Measurements from ENCODE around the gene CLCA4.

Gene CLCA4

GRCh38 chr1:86530211-86530845, 16.6 kb upstream of the CLCA4 start:
- Histone ChIP-seq H3K27ac (ENCODE audit: extremely low read depth, low read depth, low read length) (no peak overlapping the region), H3K9me3 (ENCODE audit: control insufficient read depth, insufficient read depth, low read depth, low read length) (no peaks in the 10 kb centered on the region)
- CTCF ChIA-PET: interaction anchor here (0.8 to 1.3 kb wide), 4 partner anchors 15 to 180 kb away, joined by 3 to 4 read pairs (median 4); no protein-coding TSS in a partner anchor

GRCh38 chr1:86537928-86538695, 8.8 kb upstream of the CLCA4 start:
- H3K4me3 ChIP-seq (ENCODE audit: low read depth, low read length): no peak overlapping the region
- H3K9me3 ChIP-seq (ENCODE audit: control insufficient read depth, insufficient read depth, low read depth, low read length): no peaks in the 10 kb centered on the region
- no peak overlapping the region for H3K27ac ChIP-seq (ENCODE audit: extremely low read depth, low read depth, low read length)
- H3K4me1 ChIP-seq (ENCODE audit: control insufficient read depth, insufficient read depth, low read length): no peaks in the 10 kb centered on the region
- H3K36me3 ChIP-seq (ENCODE audit: control insufficient read depth in 2 of 2, insufficient read depth in 1 of 2, low read length in 2 of 2): no peaks in the 10 kb centered on the region
- POLR2A ChIA-PET: no interaction called here
- CTCF ChIA-PET: interaction anchor here (0.6 to 1.3 kb wide), 4 partner anchors 23 to 39 kb away, joined by 3 to 4 read pairs (median 4); no protein-coding TSS in a partner anchor
- TF ChIP-seq ZNF311 (tag by site-specific recombination; IDR thresholded peaks at IDR 0.05; ENCODE audit: borderline replicate concordance) (no peak), ZBTB7A (tag by site-specific recombination; IDR thresholded peaks at IDR 0.05; ENCODE audit: low read depth) (no peak), ZNF701 (tag by site-specific recombination; IDR thresholded peaks at IDR 0.05) (no peak), ZNF19 (tag by site-specific recombination; IDR thresholded peaks at IDR 0.05; ENCODE audit: low read depth) (no peak), ZNF529 (tag by site-specific recombination; IDR thresholded peaks at IDR 0.05; ENCODE audit: insufficient replicate concordance) (no peak), OSR2 (tag by site-specific recombination; IDR thresholded peaks at IDR 0.05) (no peak), ZNF391 (tag by site-specific recombination; IDR thresholded peaks at IDR 0.05; ENCODE audit: borderline replicate concordance, low read depth) (no peak), ZSCAN30 (tag by site-specific recombination; IDR thresholded peaks at IDR 0.05) (no peak), TSHZ1 (tag by site-specific recombination; IDR thresholded peaks at IDR 0.05; ENCODE audit: borderline replicate concordance) (no peak), KLF7 (tag by site-specific recombination; IDR thresholded peaks at IDR 0.05; ENCODE audit: borderline replicate concordance) (no peak), ZNF211 (tag by site-specific recombination; IDR thresholded peaks at IDR 0.05; ENCODE audit: low read depth) (no peak), ZNF629 (tag by site-specific recombination; IDR thresholded peaks at IDR 0.05) (no peak)
- TF ChIP-seq, protein P1, sequence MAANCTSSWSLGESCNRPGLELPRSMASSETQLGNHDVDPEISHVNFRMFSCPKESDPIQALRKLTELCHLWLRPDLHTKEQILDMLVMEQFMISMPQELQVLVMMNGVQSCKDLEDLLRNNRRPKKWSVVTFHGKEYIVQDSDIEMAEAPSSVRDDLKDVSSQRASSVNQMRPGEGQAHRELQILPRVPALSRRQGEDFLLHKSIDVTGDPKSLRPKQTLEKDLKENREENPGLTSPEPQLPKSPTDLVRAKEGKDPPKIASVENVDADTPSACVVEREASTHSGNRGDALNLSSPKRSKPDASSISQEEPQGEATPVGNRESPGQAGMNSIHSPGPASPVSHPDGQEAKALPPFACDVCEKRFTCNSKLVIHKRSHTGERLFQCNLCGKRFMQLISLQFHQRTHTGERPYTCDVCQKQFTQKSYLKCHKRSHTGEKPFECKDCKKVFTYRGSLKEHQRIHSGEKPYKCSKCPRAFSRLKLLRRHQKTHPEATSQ (tag by site-specific recombination; IDR thresholded peaks at IDR 0.05): no peak
- TF ChIP-seq, protein P2, sequence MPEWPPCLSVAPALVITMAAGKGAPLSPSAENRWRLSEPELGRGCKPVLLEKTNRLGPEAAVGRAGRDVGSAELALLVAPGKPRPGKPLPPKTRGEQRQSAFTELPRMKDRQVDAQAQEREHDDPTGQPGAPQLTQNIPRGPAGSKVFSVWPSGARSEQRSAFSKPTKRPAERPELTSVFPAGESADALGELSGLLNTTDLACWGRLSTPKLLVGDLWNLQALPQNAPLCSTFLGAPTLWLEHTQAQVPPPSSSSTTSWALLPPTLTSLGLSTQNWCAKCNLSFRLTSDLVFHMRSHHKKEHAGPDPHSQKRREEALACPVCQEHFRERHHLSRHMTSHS (tag by site-specific recombination; IDR thresholded peaks at IDR 0.05): no peak

More at GRCh38 chr1:86530211-86530845, 16.6 kb upstream of the CLCA4 start:
- Histone ChIP-seq H3K36me3 (ENCODE audit: control insufficient read depth in 2 of 2, insufficient read depth in 1 of 2, low read length in 2 of 2) (no peaks in the 10 kb centered on the region), H3K4me1 (ENCODE audit: control insufficient read depth, insufficient read depth, low read length) (no peaks in the 10 kb centered on the region), H3K4me3 (ENCODE audit: low read depth, low read length) (no peak overlapping the region)
- POLR2A ChIA-PET: no interaction called here
- TF ChIP-seq, protein P3, sequence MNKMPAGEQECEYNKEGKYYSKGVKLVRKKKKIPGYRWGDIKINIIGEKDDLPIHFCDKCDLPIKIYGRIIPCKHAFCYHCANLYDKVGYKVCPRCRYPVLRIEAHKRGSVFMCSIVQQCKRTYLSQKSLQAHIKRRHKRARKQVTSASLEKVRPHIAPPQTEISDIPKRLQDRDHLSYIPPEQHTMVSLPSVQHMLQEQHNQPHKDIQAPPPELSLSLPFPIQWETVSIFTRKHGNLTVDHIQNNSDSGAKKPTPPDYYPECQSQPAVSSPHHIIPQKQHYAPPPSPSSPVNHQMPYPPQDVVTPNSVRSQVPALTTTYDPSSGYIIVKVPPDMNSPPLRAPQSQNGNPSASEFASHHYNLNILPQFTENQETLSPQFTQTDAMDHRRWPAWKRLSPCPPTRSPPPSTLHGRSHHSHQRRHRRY (tag by site-specific recombination; IDR thresholded peaks at IDR 0.05): no peak
- TF ChIP-seq ZNF292 (tag by site-specific recombination; IDR thresholded peaks at IDR 0.05; ENCODE audit: borderline replicate concordance, low read depth) (no peak), ZNF274 (IDR thresholded peaks at IDR 0.05; ENCODE audit: low read length) (no peak), ZNF274 (tag by site-specific recombination; IDR thresholded peaks at IDR 0.05; ENCODE audit: borderline replicate concordance) (no peak), ZNF394 (tag by site-specific recombination; IDR thresholded peaks at IDR 0.05; ENCODE audit: borderline replicate concordance) (no peak), BCL11A (tag by site-specific recombination; IDR thresholded peaks at IDR 0.05; ENCODE audit: low read depth) (no peak), ZNF626 (tag by site-specific recombination; IDR thresholded peaks at IDR 0.05) (no peak), OVOL3 (tag by site-specific recombination; IDR thresholded peaks at IDR 0.05) (no peak), ZNF560 (tag by site-specific recombination; IDR thresholded peaks at IDR 0.05; ENCODE audit: borderline replicate concordance) (no peak), ZNF600 (tag by site-specific recombination; IDR thresholded peaks at IDR 0.05) (no peak), ZNF629 (tag by site-specific recombination; IDR thresholded peaks at IDR 0.05) (no peak), ZNF391 (tag by site-specific recombination; IDR thresholded peaks at IDR 0.05; ENCODE audit: borderline replicate concordance, low read depth) (no peak), ZNF558 (tag by site-specific recombination; IDR thresholded peaks at IDR 0.05) (no peak), HOXC10 (CRISPR knock-in tag; IDR thresholded peaks at IDR 0.05) (no peak), ZFHX2 (tag by site-specific recombination; conservative IDR thresholded peaks at IDR 0.05) (no peak), ZNF175 (tag by site-specific recombination; IDR thresholded peaks at IDR 0.05) (no peak), ZBTB20 (tag by site-specific recombination; IDR thresholded peaks at IDR 0.05) (no peak), ZBTB17 (tag by site-specific recombination; IDR thresholded peaks at IDR 0.05) (no peak), KLF7 (tag by site-specific recombination; IDR thresholded peaks at IDR 0.05; ENCODE audit: borderline replicate concordance) (no peak)
- TF ChIP-seq, protein P4, sequence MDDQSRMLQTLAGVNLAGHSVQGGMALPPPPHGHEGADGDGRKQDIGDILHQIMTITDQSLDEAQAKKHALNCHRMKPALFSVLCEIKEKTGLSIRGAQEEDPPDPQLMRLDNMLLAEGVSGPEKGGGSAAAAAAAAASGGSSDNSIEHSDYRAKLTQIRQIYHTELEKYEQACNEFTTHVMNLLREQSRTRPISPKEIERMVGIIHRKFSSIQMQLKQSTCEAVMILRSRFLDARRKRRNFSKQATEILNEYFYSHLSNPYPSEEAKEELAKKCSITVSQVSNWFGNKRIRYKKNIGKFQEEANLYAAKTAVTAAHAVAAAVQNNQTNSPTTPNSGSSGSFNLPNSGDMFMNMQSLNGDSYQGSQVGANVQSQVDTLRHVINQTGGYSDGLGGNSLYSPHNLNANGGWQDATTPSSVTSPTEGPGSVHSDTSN (CRISPR knock-in tag; IDR thresholded peaks at IDR 0.05): no peak

All from HEK293 (cell line).